Astrocyte of the hippocampus (primary cell): ENCODE results near the gene NOTO.
"Not testable (repeated sequence)": the region's sequence is repeated elsewhere in the genome, so short reads cannot be mapped to it uniquely, and the experiment has no call there.

ENCODE experiments used
- DNase-seq: peaks from one replicate; pipeline ENCODE4 v3.0.0; 2011; ENCODE audit warnings: low read depth, low spot score

The NOTO gene, protein sequence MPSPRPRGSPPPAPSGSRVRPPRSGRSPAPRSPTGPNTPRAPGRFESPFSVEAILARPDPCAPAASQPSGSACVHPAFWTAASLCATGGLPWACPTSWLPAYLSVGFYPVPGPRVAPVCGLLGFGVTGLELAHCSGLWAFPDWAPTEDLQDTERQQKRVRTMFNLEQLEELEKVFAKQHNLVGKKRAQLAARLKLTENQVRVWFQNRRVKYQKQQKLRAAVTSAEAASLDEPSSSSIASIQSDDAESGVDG

GRCh38 chr2:73202156-73203054 lies at the start of gene NOTO:
Gene NOTO (plus strand): TSS chr2:73202574. CDS start chr2:73202667, 93 bp downstream.
- DNase-seq: peak; percentile 26

DNA sequence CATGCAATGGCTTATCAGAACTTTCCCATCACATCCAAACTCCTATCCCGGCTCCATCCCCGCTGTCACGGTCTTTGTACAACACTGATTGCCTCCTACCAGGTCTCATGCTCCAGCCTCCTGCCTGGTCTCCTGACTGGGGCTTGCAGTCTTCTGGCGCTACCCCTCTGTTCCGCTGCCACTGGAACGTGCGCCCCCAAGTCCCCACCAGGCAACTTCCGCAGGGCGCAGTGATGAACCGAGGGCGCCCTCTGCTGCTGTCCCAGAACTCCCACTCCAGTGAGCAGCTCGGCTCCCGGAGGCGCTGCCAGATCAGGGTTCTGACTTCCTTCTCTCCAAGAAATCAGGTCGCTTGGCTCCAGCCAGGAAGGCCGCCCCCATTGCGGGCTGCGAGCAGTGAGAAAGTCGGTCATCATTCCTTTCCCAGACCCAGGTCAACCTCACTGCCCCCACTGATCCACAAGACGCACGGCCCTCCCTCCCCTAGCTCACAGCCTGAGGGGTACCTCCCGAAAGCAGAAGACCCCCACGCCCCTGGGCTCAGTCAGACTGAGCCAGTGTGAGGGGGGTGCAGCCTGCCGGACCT lies 45.7 kb upstream of the NOTO start:
- DNase-seq: peak; percentile 81

- DNase-seq: no peak
Measured at GRCh38 chr2:73162856-73163391, 39.5 kb upstream of the NOTO start.

GRCh38 chr2:73163483-73164367 lies 38.6 kb upstream of the NOTO start:
- DNase-seq: peak; percentile 87

DNA sequence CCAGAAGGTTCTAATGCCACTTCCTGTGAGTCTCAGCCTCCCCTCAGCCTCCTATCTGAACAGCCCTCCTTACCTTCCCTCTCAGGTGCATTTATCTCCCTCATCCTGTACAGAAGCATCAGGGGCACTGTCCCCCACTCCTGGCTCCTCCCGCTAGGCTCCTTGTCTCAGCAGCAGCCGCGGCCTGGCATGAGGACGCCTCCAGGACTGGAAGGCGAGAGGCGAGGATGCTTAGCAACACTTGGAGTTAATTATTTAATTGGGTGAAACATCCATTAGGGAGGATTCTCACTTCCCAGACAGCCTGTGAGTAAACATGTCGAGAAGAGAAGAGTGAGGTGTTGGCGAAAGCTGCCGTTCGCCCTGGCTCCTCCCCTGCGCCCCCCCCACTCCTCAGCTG lies 36.4 kb upstream of the NOTO start:
- DNase-seq: not testable (repeated sequence)

DNA sequence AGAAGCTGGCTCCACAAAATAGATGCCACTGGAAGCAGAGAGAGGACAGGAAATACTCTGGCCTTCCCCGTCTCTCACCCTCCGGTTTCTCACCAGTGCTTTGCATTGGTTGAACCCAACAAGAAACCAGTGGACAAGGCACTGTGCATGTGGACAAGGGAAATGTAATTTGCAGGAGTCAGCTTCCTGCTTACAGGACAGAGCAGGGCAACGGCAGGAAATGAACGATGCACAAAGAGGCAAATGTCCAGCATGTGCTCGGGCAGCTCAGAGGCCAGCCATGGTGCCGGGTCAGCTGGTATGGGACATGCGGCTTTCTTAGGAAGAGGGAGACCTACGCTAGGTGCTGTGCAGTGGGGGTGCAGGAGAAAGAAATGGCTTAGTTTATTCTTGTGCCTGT lies 35.6 kb upstream of the NOTO start:
- not testable (repeated sequence) for DNase-seq

DNA sequence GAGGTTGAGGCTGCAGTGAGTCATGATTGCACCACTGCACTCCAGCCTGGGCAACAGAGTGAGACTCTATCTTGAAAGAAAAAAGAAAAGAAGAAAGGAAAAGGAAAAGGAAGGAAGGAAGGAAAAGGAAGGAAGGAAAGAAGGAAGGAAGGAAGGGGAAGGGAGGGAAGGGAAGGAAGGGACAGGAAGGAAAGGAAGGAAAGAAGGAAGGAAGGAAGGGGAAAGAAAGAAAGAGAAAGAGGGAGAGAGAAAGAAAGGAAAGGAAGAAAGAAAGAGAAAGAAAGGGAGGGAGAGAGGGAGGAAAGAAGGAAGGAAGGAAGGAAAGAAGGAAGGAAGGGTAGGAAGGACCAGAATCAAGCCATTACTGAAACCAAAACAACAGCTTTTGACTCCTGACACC lies 34.0 kb upstream of the NOTO start:
- not testable (repeated sequence) for DNase-seq

DNA sequence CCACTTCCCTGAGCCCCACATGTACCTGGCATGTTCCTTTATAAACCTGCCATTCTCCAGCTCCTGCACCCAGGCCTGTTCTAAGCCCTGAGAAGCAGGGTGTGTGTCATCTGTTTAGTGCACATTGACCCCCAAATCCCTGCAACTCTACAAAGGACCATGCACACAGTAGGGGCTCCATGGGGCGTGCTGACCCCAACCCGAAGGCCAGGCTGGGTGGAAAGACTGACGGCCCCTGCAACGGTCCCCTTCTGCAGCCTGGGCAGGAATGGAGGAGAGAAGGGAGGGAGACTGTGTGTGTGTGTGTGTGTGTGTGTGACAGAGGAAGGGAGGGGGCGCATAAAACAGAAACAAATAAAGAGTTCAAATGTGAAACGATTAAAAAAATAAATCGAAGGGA lies 32.0 kb upstream of the NOTO start:
- DNase-seq: not testable (repeated sequence)

DNA sequence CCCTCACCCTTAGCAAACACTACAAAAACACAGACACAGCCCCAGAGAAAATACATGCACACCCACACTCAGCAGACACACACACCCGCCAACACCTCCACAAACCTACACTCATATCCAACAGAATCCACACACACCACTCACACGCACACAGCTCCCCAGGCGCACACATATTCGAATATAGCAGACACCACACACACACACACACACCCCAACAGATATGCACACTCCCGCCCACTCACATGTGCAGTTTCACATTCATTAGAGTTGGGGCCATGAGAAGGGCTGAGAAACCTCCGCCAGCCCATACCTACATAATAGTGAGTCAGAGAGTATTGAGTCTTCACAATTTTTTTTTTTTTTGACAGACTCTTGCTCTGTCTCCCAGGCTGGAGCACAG lies 29.4 kb upstream of the NOTO start:
- no peak for DNase-seq

GRCh38 chr2:73173781-73174180 lies 28.6 kb upstream of the NOTO start:
- DNase-seq: no peak

DNA sequence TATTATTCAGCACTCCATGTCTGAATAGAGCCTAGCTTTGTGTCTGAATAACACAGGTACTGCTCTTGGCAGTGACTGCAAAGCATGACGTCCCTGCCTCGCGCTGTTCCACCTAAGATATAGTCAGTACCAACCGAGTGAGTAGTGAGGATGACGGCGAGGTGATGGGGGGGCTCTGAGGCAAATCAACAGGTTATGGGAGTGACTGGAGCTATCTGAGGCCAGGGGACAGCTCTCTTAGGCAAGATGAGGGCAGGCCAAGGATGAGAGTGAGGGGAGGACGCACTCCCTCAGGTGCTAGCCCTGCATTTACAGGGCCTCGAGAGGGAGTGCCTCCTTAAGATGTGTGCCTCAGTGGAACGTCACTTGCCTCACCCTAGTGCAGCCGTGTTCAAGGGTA lies 28.1 kb upstream of the NOTO start:
- no peak for DNase-seq

GRCh38 chr2:73174941-73175662 lies 27.3 kb upstream of the NOTO start:
- DNase-seq: peak; percentile 26

DNA sequence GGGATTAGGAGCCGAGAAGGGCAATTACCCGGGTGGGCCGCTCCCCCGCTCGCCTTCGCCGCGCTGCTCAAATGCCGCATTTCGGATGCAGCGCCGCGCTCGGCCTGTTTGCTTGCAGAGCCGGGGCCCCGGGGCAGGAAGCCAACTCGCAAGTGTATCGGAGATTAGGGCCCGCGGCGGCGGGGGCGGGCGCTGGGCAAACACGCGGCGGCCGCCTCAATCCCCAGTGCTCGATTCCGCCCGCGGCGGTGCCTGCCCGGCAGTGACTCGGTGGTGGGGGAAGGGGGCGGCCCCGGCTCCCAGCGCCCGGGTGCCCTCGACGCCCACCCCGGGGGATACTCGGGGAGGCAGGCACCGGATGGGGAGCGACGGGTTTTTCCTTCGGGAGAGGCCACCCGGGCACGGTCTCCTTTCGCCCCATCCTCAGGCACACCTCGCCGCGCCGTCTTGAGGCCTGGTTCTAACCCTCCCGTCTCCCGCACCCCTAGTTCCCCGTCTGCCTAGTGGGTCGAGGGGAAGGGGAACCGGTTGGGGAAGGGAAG lies 26.6 kb upstream of the NOTO start:
- DNase-seq: peak; percentile 81

GRCh38 chr2:73176205-73176880 lies 26.0 kb upstream of the NOTO start:
- peak; percentile 28 for DNase-seq

DNA sequence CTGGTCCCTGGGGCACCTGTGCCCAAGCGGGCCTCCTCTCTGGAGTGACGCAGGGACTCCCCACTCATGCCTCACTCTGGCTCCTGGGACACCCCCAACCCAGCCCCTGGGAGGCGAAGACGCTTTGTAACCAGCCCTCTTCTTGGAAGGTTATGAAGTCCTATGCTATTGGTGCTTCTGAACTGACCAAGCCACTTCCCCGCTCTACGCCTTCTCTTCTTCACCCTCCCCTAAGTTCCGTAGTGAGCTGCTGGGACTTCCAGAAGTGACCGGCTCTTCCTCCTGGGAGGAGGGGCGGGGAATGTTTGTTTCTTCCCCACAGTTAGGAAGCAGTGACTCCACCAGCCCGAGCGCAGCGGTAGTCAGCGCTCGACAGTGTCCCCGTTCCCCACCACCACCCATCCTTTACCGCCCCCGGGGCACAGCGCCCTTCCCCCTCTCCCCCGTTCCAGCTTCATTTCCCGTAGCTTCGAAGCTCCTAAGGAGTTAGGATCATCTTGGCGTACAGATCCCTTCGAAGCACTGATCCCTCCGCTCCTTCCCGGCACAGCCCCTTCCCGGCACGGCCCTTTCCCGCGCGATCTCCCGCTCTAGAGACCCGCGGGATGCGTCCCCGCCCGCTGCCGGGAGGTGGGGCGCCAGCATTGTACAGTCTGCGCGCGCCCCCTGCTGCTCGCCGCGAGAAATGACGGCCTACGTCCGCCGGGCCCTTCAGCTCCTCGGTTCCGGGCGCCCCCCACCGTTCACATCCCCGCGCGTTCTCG lies 25.3 kb upstream of the NOTO start:
- peak; percentile 96 for DNase-seq

- DNase-seq: no peak
Measured at GRCh38 chr2:73177645-73178255, 24.6 kb upstream of the NOTO start.

- no peak for DNase-seq
Measured at GRCh38 chr2:73185965-73186364, 16.4 kb upstream of the NOTO start.

DNA sequence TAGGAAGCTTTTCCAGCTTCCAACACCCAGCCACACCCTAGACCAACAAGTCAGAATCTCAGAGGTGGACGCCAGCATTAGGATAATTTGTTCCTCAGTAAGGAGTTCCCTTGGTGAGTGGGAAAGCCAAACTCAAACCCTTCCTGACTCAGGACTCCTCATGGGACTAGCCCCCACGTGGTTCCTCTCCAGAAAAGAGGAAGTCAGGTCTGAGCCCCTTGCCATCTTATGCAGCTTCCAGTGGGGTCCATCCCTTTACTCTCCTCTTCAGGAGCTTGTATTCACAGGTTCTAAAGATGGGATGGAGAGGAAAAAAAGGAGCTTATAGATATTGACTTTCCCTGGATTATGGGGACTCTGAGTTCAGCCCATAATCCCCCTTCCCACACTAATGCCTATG lies 14.8 kb upstream of the NOTO start:
- no peak for DNase-seq

GRCh38 chr2:73197579-73197978 lies 4.8 kb upstream of the NOTO start:
- no peak for DNase-seq
